Peyer's patch (tissue), 4 donors: ENCODE measurements around the gene GCC2. TPM values are rescaled to one million over a fixed set of nuclear protein-coding genes. Genes with fewer than 3 reads are reported as not detected.
"Not testable (repeated sequence)": the region's sequence is repeated elsewhere in the genome, so short reads cannot be mapped to it uniquely, and the experiment has no call there.

Experiments used
- DNase-seq, 3 donors: peaks; one replicate each; pipeline ENCODE4 v3.0.0-alpha.2; 2017 to 2019
- H3K27ac ChIP-seq, 4 donors: fragments of 200-600 bp; sonication (generic); one replicate each; pipeline ENCODE4 v1.5.1; 2016 to 2019
- H3K27me3 ChIP-seq, 2 donors: fragments of 200-600 bp; sonication (generic); one replicate each; pipeline ENCODE4 v1.5.1; 2019
- H3K36me3 ChIP-seq, 3 donors: fragments of 200-600 bp; sonication (generic); one replicate each; pipeline ENCODE4 v1.5.1; 2016 to 2019
- H3K4me1 ChIP-seq, 4 donors: fragments of 200-600 bp; sonication (generic); one replicate each; pipeline ENCODE4 v1.5.1; 2016 to 2019
- H3K4me3 ChIP-seq, 4 donors: fragments of 200-600 bp; sonication (generic); 1 replicate in 3 of 4; 2 replicates in 1 of 4; pipeline ENCODE4 v1.5.1; 2016 to 2019; ENCODE audit warnings: mild to moderate bottlenecking in 1 of 4
- H3K9me3 ChIP-seq, 4 donors: fragments of 200-600 bp; sonication (generic); one replicate each; pipeline ENCODE4 v1.5.1; 2016 to 2019; ENCODE audit warnings: mild to moderate bottlenecking in 1 of 4
- CTCF ChIP-seq, 6 experiments: fragments of 450-650 bp in 4 of 6; fragments of 200-600 bp in 2 of 6; sonication (generic) in 1 of 6; IDR thresholded peaks; one replicate each; pipeline ENCODE4 v1.5.1; 2017 to 2019; ENCODE audit warnings: antibody characterized with exemption in 6 of 6, mild to moderate bottlenecking in 3 of 6, moderate library complexity in 1 of 6
- POLR2A ChIP-seq, 2 donors: fragments of 450-650 bp; IDR thresholded peaks; one replicate each; pipeline ENCODE4 v1.5.1; 2017; ENCODE audit warnings: antibody characterized with exemption in 2 of 2, mild to moderate bottlenecking in 2 of 2, moderate library complexity in 2 of 2
- total RNA-seq, 4 donors: library from RNA; depleted of rRNA; stranded (reverse); fragments of >200 nt; gene quantifications; one replicate each; pipeline ENCODE4 v1.1.0, GENCODE V29; 2016

GCC2 gene
- total RNA-seq, 4 donors from 2014 or later: 64.6 to 164 (median 95.6) TPM

DNA sequence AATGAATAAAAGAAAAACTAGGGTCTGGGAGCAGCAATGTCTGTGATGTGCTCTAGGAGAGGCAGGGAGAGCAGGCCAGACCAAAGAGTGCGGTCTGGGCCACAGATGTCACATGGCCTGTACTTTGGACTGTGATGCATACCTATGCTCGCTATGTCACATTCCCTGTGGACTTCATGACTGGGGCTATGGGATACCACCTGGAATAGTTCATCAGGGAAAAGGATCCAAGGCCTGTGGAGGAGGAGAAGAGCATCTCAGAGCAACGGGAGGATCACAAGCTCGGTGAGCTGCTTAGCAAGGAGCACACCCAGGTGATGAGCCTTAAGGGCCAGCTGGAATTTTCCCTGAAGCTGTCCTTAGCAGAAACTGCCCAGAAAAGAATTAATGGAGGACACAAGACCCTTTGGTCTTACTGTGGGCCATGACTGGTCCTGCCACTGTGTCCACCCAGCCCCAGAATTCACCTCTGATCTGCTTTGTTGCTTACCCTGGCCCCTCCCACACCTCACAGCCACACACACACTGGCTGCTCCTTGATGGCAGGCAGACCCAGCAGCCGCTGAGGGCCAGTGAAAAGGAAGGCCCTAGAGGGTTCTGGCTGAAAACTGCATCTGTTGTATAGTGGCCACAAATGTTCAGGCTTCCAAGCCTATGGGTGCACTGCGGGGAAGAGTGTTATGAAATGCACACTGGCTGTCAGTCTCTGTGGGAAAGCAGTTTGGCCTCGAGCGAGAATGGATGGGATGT lies 25.3 kb upstream of the GCC2 start:
- Histone ChIP-seq H3K4me3 (no peak overlapping the region), H3K9me3 (no peaks in the 10 kb centered on the region), H3K27me3 (no peaks in the 10 kb centered on the region), H3K36me3 (no peaks in the 10 kb centered on the region), H3K4me1 (no peaks in the 10 kb centered on the region), H3K27ac (no peak overlapping the region)
- TF ChIP-seq CTCF (IDR thresholded peaks at IDR 0.05): no peak
- no peak for TF ChIP-seq POLR2A (IDR thresholded peaks at IDR 0.05)
- peak in 2 of 3 donors; percentile 54 to 70 for DNase-seq

- Histone ChIP-seq H3K27ac (no peak overlapping the region), H3K4me3 (no peak overlapping the region), H3K27me3 (no peaks in the 10 kb centered on the region), H3K36me3 (no peaks in the 10 kb centered on the region), H3K9me3 (no peaks in the 10 kb centered on the region), H3K4me1 (no peaks in the 10 kb centered on the region)
- TF ChIP-seq POLR2A (IDR thresholded peaks at IDR 0.05) (no peak), CTCF (IDR thresholded peaks at IDR 0.05) (no peak)
- DNase-seq: no peak
Measured at GRCh38 chr2:108428286-108429009, 20.6 kb upstream of the GCC2 start.

GRCh38 chr2:108435578-108435977 lies 13.4 kb upstream of the GCC2 start:
- H3K9me3 ChIP-seq, H3K4me1 ChIP-seq, H3K27me3 ChIP-seq, H3K27ac ChIP-seq, H3K36me3 ChIP-seq, DNase-seq, H3K4me3 ChIP-seq: not testable (repeated sequence)

DNA sequence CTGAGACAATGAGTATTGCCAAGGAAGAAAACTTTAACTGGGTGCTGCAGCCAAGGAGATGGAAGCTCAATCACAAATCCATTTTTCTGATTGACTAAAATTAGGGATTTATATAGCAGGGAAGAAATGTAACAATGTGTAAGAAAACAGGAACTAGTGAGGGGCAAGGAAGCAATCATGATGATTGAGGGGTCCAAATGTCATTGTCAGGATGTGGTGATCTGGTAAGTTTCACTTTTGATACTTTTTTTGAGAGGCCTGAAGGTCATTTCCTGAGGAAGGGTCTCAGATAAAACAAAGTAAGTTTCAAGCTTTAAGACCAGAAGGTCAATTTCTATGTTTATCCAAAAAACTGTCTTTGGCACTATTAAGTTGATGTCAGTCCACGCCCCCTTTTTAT lies 12.0 kb upstream of the GCC2 start:
- no peaks in the 10 kb centered on the region for H3K27me3 ChIP-seq
- no peaks in the 10 kb centered on the region for H3K4me1 ChIP-seq
- H3K4me3 ChIP-seq: no peak overlapping the region
- H3K36me3 ChIP-seq: no peaks in the 10 kb centered on the region
- no peak overlapping the region for H3K27ac ChIP-seq
- H3K9me3 ChIP-seq: no peaks in the 10 kb centered on the region
- DNase-seq: no peak
- no peak for TF ChIP-seq POLR2A (IDR thresholded peaks at IDR 0.05)
- no peak for TF ChIP-seq CTCF (IDR thresholded peaks at IDR 0.05)

GRCh38 chr2:108441712-108442111 lies 7.3 kb upstream of the GCC2 start:
- Histone ChIP-seq H3K36me3 (no peaks in the 10 kb centered on the region), H3K27ac (no peak overlapping the region), H3K27me3 (no peaks in the 10 kb centered on the region), H3K9me3 (no peaks in the 10 kb centered on the region), H3K4me1 (no peaks in the 10 kb centered on the region), H3K4me3 (no peak overlapping the region)
- DNase-seq: no peak
- TF ChIP-seq CTCF (IDR thresholded peaks at IDR 0.05) (no peak), POLR2A (IDR thresholded peaks at IDR 0.05) (no peak)
